Measurements from ENCODE around the gene EDRF1. TPM values are rescaled to one million over a fixed set of nuclear protein-coding genes. Genes with fewer than 3 reads are reported as not detected.
"Not testable (repeated sequence)": the region's sequence is repeated elsewhere in the genome, so short reads cannot be mapped to it uniquely, and the experiment has no call there.

EDRF1 gene
- total and polyA plus RNA-seq, 2 of the 4 experiments (the other 2 are of a cell fraction), result 17.0 to 24.9 TPM

DNA sequence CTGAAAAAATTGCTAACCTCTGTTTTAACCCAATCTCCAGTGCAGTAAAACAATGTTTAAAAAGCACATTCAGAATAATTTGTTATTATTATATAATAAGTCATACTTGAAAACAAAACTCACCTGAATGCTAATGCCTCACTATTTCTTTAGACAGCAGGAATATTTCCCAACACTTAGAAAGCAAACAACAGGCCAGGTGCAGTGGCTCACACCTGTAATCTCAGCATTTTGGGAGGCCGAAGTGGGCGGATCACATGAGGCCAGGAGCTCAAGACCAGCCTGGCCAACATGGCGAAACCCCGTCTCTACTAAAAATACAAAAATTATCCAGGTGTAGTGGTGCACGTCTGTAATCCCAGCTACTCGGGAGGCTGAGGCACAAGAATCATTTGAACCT, 22.6 kb upstream of the EDRF1 start:
- H3K18ac ChIP-seq (ENCODE audit: low read depth, low read length); H2BK15ac ChIP-seq (ENCODE audit: low read depth, low read length); H4K5ac ChIP-seq (ENCODE audit: low read depth, low read length); POLR2A ChIA-PET (ENCODE audit: unreplicated experiment); H2AFZ ChIP-seq (replicated peaks; ENCODE audit: low read length, poor library complexity); H3K4me3 ChIP-seq (ENCODE audit: insufficient read depth, low read depth, low read length); H3K14ac ChIP-seq (replicated peaks; ENCODE audit: low read depth, low read length); H3K9me3 ChIP-seq (ENCODE audit: control insufficient read depth, insufficient read depth, low read length); H4K91ac ChIP-seq (ENCODE audit: insufficient read depth, low read depth, low read length); H4K20me1 ChIP-seq (ENCODE audit: insufficient read depth, low read length); CTCF ChIA-PET; H4K8ac ChIP-seq (ENCODE audit: low read depth in 2 of 2, low read length in 2 of 2); DNase-seq; H3K9ac ChIP-seq (ENCODE audit: low read depth, low read length); H3K9me1 ChIP-seq (ENCODE audit: insufficient read depth, low read length); BruUV-seq (replicated peaks); ATAC-seq (ENCODE audit: low read depth); H3K27me3 ChIP-seq (ENCODE audit: control insufficient read depth, insufficient read depth, low read length); H3K4me1 ChIP-seq (ENCODE audit: control insufficient read depth, insufficient read depth, low read length); H3K27ac ChIP-seq (ENCODE audit: insufficient read depth, low read length); dilution Hi-C loops (cut with HindIII; ENCODE audit: low sequenced_read_pairs, unreplicated experiment); H2BK20ac ChIP-seq (ENCODE audit: low read depth, low read length); H3K79me1 ChIP-seq (ENCODE audit: low read depth in 1 of 2, low read length in 2 of 2); H3K4me2 ChIP-seq (ENCODE audit: low read depth, low read length); H2BK120ac ChIP-seq (ENCODE audit: low read depth, low read length); H2AK9ac ChIP-seq (replicated peaks; ENCODE audit: low read depth, low read length, poor library complexity); intact Hi-C loops (cut with micrococcal nuclease); H3K36me3 ChIP-seq (ENCODE audit: control insufficient read depth, insufficient read depth, low read length); H3K4ac ChIP-seq (ENCODE audit: low read depth, low read length); H3K23ac ChIP-seq (ENCODE audit: low read depth, low read length); H2BK5ac ChIP-seq (ENCODE audit: low read depth, low read length, poor library complexity, severe bottlenecking); H2AK5ac ChIP-seq (ENCODE audit: low read depth, low read length); H3K56ac ChIP-seq (ENCODE audit: extremely low read depth, insufficient read depth, low read length): not testable (repeated sequence)
- in situ Hi-C loops (cut with MboI; ENCODE audit: low sequenced_read_pairs), result loop anchor here (10.0 kb wide), 1 partner anchor 652 kb away; no protein-coding TSS in a partner anchor
- no CpG with 5 or more reads among the region's 6 CpGs for WGBS, 2 experiments (ENCODE audit: extremely low coverage in 2 of 2, insufficient read length in 1 of 2)

All from IMR-90 (cell line).